HepG2 (cell line): Measurements from ENCODE around the gene DUS2. TPM values are rescaled to one million over a fixed set of nuclear protein-coding genes. Genes with fewer than 3 reads are reported as not detected.

Source experiments
- ATAC-seq: fragments of 200-7000 bp; cut with Tn5 transposase; 3 replicates; pipeline ENCODE4 v1.9.1; 2020; ENCODE audit warnings: mild to moderate bottlenecking, moderate library complexity
- BruUV-seq: library from RNA; stranded (reverse); fragments of 400-500 nt; replicated peaks from 2 replicates; lab custom pipeline; 2021; lab: Mats Ljungman, UMichigan
- CTCF ChIA-PET: fragments of 300-600 bp; formaldehyde crosslinking; extraction: SDS; loops from one replicate; lab custom pipeline; 2021; ENCODE audit warnings: low total read pairs, inconsistent platforms, low intra/inter-chr PET ratio; lab: Yijun Ruan, JAX
- POLR2A ChIA-PET: fragments of 350-600 bp; sonication (Branson Sonifier 250); formaldehyde crosslinking; loops from one replicate; lab custom pipeline; 2020; ENCODE audit warnings: antibody characterized with exemption, inconsistent platforms; lab: Yijun Ruan, JAX
- DNase-seq: peaks from one replicate; pipeline ENCODE4 v3.0.0-alpha.2; 2015; ENCODE audit warnings: low spot score
- FAIRE-seq: peaks from 3 replicates; lab custom pipeline; 2011; peaks lifted over from hg19 to GRCh38; lab: Jason Lieb, UNC
- H2AFZ ChIP-seq: one replicate; pipeline ENCODE4 v1.6.1; 2011; ENCODE audit warnings: low read length, inconsistent platforms
- H3K27ac ChIP-seq: fragments of 300-600 bp; 3 replicates; pipeline ENCODE4 v1.8.0; 2011; ENCODE audit warnings: mixed run types, mild to moderate bottlenecking, mixed read lengths, low read length, inconsistent platforms; ENCODE audit not compliant: insufficient read depth; ENCODE audit errors: extremely low read length
- H3K27me3 ChIP-seq, 2 experiments: fragments of 200-600 bp in 1 of 2; 2 replicates in 1 of 2; 3 replicates in 1 of 2; pipeline versions ENCODE4 v1.6.0 to v1.8.0; 2011; ENCODE audit warnings: low read length in 2 of 2, mild to moderate bottlenecking in 2 of 2, moderate library complexity in 2 of 2, inconsistent platforms in 1 of 2; ENCODE audit not compliant: insufficient read depth in 2 of 2, control insufficient read depth in 1 of 2
- H3K36me3 ChIP-seq, 2 experiments: fragments of 200-600 bp in 1 of 2; replicated peaks in 1 of 2; 2 replicates in 1 of 2; 3 replicates in 1 of 2; pipeline versions ENCODE4 v1.5.1 to v1.8.0; 2011; ENCODE audit warnings: low read length in 2 of 2, inconsistent platforms in 1 of 2; ENCODE audit not compliant: insufficient read depth in 2 of 2, control insufficient read depth in 1 of 2
- H3K4me1 ChIP-seq: 2 replicates; pipeline ENCODE4 v1.5.1; 2012; ENCODE audit warnings: low read length, inconsistent platforms; ENCODE audit not compliant: insufficient read depth
- H3K4me2 ChIP-seq: 2 replicates; pipeline ENCODE4 v1.6.0; 2011; ENCODE audit warnings: low read depth, low read length, inconsistent platforms
- H3K4me3 ChIP-seq, 3 experiments: fragments of 200-600 bp in 1 of 3; sonication (generic), shearing (Covaris generic) in 1 of 3; replicated peaks in 1 of 3; 2 replicates each; pipeline ENCODE4 v1.5.1; 2011 to 2016; ENCODE audit warnings: low read length in 3 of 3, inconsistent platforms in 2 of 3, low read depth in 2 of 3, mild to moderate bottlenecking in 2 of 3, control low read depth in 1 of 3, mixed read lengths in 1 of 3; ENCODE audit not compliant: insufficient read depth in 1 of 3
- H3K79me2 ChIP-seq: one replicate; pipeline ENCODE4 v1.6.1; 2011; ENCODE audit warnings: low read length, inconsistent platforms; ENCODE audit not compliant: insufficient read depth
- H3K9ac ChIP-seq: 2 replicates; pipeline ENCODE4 v1.6.0; 2011; ENCODE audit warnings: mild to moderate bottlenecking, low read depth, low read length, inconsistent platforms; ENCODE audit not compliant: insufficient read depth
- H3K9me3 ChIP-seq: 2 replicates; pipeline ENCODE4 v1.5.1; 2012; ENCODE audit warnings: mild to moderate bottlenecking, low read length
- H4K20me1 ChIP-seq: 2 replicates; pipeline ENCODE4 v1.6.0; 2011; ENCODE audit warnings: inconsistent platforms, mild to moderate bottlenecking, low read length, moderate library complexity; ENCODE audit not compliant: insufficient read depth
- CC2D1A ChIP-seq: sonication (generic); formaldehyde crosslinking; IDR thresholded peaks from 2 replicates; pipeline ENCODE4 v1.8.1; 2023; ENCODE audit warnings: mild to moderate bottlenecking, missing genetic modification reagents
- CREB1 ChIP-seq, 2 experiments: fragments of 450-650 bp in 1 of 2; IDR thresholded peaks; 2 replicates each; pipeline ENCODE4 v1.6.1; 2016 to 2017; ENCODE audit warnings: control low read depth in 1 of 2, mild to moderate bottlenecking in 1 of 2, missing compliant biosample characterization in 1 of 2, missing genetic modification characterization in 1 of 2
- DNMT3B ChIP-seq: conservative IDR thresholded peaks from 2 replicates; pipeline ENCODE4 v1.6.1; 2016; ENCODE audit warnings: missing biosample characterization, control low read depth
- ELF3 ChIP-seq: IDR thresholded peaks from 2 replicates; pipeline ENCODE4 v1.6.1; 2016; ENCODE audit warnings: missing genetic modification reagents, missing compliant biosample characterization
- HOMEZ ChIP-seq: IDR thresholded peaks from 2 replicates; pipeline ENCODE4 v1.6.1; 2016; ENCODE audit warnings: low read depth
- HOXA3 ChIP-seq: sonication (generic); formaldehyde crosslinking; IDR thresholded peaks from 2 replicates; pipeline ENCODE4 v1.5.0; 2020; ENCODE audit warnings: missing genetic modification reagents
- KLF12 ChIP-seq: sonication (generic); formaldehyde crosslinking; IDR thresholded peaks from 2 replicates; pipeline ENCODE4 v1.4.0; 2020; ENCODE audit warnings: missing genetic modification reagents, borderline replicate concordance
- MED1 ChIP-seq: sonication (generic); formaldehyde crosslinking; IDR thresholded peaks from 2 replicates; pipeline ENCODE4 v1.4.0; 2020; ENCODE audit warnings: missing genetic modification reagents
- WGBS: methylation state at CpG from one replicate; pipeline ENCODE4 v1.1.6; 2017; ENCODE audit warnings: low lambda C conversion rate; 5-methylcytosine and 5-hydroxymethylcytosine counted together
- in situ Hi-C: cut with HindIII; loops from 2 replicates; pipeline ENCODE4 v1.10.0; 2017; ENCODE audit warnings: low pct_unique_long_range_greater_than_20kb; ENCODE audit not compliant: extremely low pct_ligation_motif_present
- intact Hi-C: fragments of 100-400 bp; cut with micrococcal nuclease; formaldehyde crosslinking; loops from one replicate; pipeline ENCODE4 v1.10.0; 2022; ENCODE audit not compliant: unreplicated experiment
- polyA plus RNA-seq, 8 experiments: library from polyadenylated mRNA; depleted of rRNA in 3 of 8; stranded (reverse) in 7 of 8; unstranded in 1 of 8; fragments of >200 nt; fragmentation: Illumina TruSeq in 4 of 8; extraction: Trizol in 4 of 8; gene quantifications; 2 replicates each; pipeline versions ENCODE4 v1.2.1 to v1.2.3, GENCODE V29; 2011 to 2016; ENCODE audit warnings: low read depth in 4 of 8, missing spikeins in 1 of 8, mixed read lengths in 1 of 8; ENCODE audit not compliant: insufficient read depth in 1 of 8
- total RNA-seq, 5 experiments: library from RNA; depleted of rRNA; stranded (reverse); fragments of >200 nt; fragmentation: Illumina TruSeq; extraction: Trizol; gene quantifications; 2 replicates each; pipeline ENCODE4 v1.2.3, GENCODE V29; 2016; ENCODE audit warnings: low read depth in 1 of 5
- TF ChIP-seq, protein P1 (sequence below): sonication (generic); formaldehyde crosslinking; IDR thresholded peaks from 2 replicates; pipeline ENCODE4 v1.5.0; 2020; ENCODE audit warnings: missing genetic modification reagents
- TF ChIP-seq, protein P2 (sequence below): sonication (generic); formaldehyde crosslinking; IDR thresholded peaks from 2 replicates; pipeline ENCODE4 v1.4.0; 2020; ENCODE audit warnings: low read depth, mild to moderate bottlenecking, missing genetic modification reagents

DUS2 gene
- total and polyA plus RNA-seq, 2 of the 13 experiments (the other 11 are each of a cell fraction or from before 2014, with no cell fraction given), result 17.8 to 25.1 TPM

- H4K20me1 ChIP-seq, result peaks cover 70% of the 10 kb centered on the region
- peak; percentile 69 for ATAC-seq
- no peak for DNase-seq
- BruUV-seq, result no TSS peak
- in situ Hi-C loops (no loop called here), intact Hi-C loops (loop anchor here (10.0 kb wide), 1 partner anchor 58 kb away; no protein-coding TSS in a partner anchor)
- no peak for FAIRE-seq
- H3K27me3 ChIP-seq, result no peaks in the 10 kb centered on the region
- peaks cover 2 to 6% of the 10 kb centered on the region in 2 experiments; a peak in 2 of 5 replicates for H3K36me3 ChIP-seq
- H3K79me2 ChIP-seq, result peaks cover 97% of the 10 kb centered on the region
- CTCF ChIA-PET, result no interaction called here
- H3K4me1 ChIP-seq, result peaks cover 83% of the 10 kb centered on the region
- H3K27ac ChIP-seq, result peak overlapping the region; percentile 51
- H2AFZ ChIP-seq, result no peak overlapping the region
- TF ChIP-seq ELF3 (0 out of 2 replicates have a peak, but pooled peaks have one; percentile 6), HOMEZ (CRISPR knock-in tag) (0 out of 2 replicates have a peak, but pooled peaks have one; percentile 4), HOXA3 (no peak), MED1 (CRISPR knock-in tag) (0 out of 2 replicates have a peak, but pooled peaks have one; percentile 22), CREB1 (IDR thresholded peaks at IDR 0.05) (no peak), CREB1 (CRISPR knock-in tag; IDR thresholded peaks at IDR 0.05) (peak; percentile 20), CC2D1A (CRISPR knock-in tag) (no peak), KLF12 (CRISPR knock-in tag) (no peak), DNMT3B (CRISPR knock-in tag) (no peak)
- TF ChIP-seq, protein P1, sequence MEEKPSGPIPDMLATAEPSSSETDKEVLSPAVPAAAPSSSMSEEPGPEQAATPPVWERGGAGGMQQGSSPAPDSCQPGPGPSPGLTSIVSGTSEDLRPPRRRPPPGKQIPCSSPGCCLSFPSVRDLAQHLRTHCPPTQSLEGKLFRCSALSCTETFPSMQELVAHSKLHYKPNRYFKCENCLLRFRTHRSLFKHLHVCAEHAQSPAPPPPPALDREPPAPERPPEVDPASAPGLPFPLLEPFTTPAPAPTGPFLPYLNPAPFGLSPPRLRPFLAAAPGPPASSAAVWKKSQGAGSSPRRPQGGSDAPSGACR (CRISPR knock-in tag), result no peak
- TF ChIP-seq, protein P2, sequence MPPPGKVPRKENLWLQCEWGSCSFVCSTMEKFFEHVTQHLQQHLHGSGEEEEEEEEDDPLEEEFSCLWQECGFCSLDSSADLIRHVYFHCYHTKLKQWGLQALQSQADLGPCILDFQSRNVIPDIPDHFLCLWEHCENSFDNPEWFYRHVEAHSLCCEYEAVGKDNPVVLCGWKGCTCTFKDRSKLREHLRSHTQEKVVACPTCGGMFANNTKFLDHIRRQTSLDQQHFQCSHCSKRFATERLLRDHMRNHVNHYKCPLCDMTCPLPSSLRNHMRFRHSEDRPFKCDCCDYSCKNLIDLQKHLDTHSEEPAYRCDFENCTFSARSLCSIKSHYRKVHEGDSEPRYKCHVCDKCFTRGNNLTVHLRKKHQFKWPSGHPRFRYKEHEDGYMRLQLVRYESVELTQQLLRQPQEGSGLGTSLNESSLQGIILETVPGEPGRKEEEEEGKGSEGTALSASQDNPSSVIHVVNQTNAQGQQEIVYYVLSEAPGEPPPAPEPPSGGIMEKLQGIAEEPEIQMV (CRISPR knock-in tag), result no peak
- TF ChIP-seq, all 625 proteins: peak for 4
- peak overlapping the region; percentile 54 for H3K4me2 ChIP-seq
- H3K9me3 ChIP-seq, result no peaks in the 10 kb centered on the region
- POLR2A ChIA-PET, result interaction anchor here (1.2 to 2.9 kb wide), 5 partner anchors 11 to 214 kb away, joined by 3 to 29 read pairs (median 4); partner anchors contain the start of genes NFATC3, PRMT7 and SLC7A6OS
- H3K4me3 ChIP-seq, result no peak overlapping the region; a peak in 1 of 6 replicates
- H3K9ac ChIP-seq, result 0 out of 2 replicates have a peak overlapping the region, but pooled peaks have one; percentile 17
- WGBS, result 59% methylated on average over 2 of the region's 2 CpGs
Measured at GRCh38 chr16:68096491-68096890, 73.4 kb downstream of the DUS2 start.
